IMR-90 (cell line): ENCODE measurements around the gene C10orf95. TPM values are rescaled to one million over a fixed set of nuclear protein-coding genes. Genes with fewer than 3 reads are reported as not detected.
A peak's percentile ranks its signal among the peaks of the same experiment; 100 is the strongest.

Experiments
- ATAC-seq: fragments of 200-7000 bp; cut with Tn5 transposase; 2 replicates; pipeline ENCODE4 v1.9.1; 2020; ENCODE audit warnings: low read depth, mild to moderate bottlenecking, moderate library complexity
- BruUV-seq: library from RNA; stranded (reverse); fragments of 400-500 nt; replicated peaks from 2 replicates; lab custom pipeline; 2021; lab: Mats Ljungman, UMichigan
- CTCF ChIA-PET: fragments of 300-600 bp; formaldehyde crosslinking; extraction: SDS; loops from one replicate; lab custom pipeline; 2021; ENCODE audit warnings: antibody characterized with exemption; lab: Yijun Ruan, JAX
- POLR2A ChIA-PET: fragments of 300-600 bp; sonication (Branson Sonifier 250); formaldehyde crosslinking; loops from one replicate; lab custom pipeline; 2022; ENCODE audit warnings: antibody characterized with exemption; ENCODE audit not compliant: unreplicated experiment; lab: Charles Lee
- DNase-seq: peaks from one replicate; pipeline ENCODE4 v3.0.0; 2013
- H2AFZ ChIP-seq: replicated peaks from 2 replicates; pipeline ENCODE3; 2013; ENCODE audit warnings: low read length, mild to moderate bottlenecking; ENCODE audit not compliant: poor library complexity
- H2AK5ac ChIP-seq: 2 replicates; pipeline ENCODE4 v1.6.1; 2013; ENCODE audit warnings: low read depth, low read length, inconsistent platforms
- H2AK9ac ChIP-seq: replicated peaks from 2 replicates; pipeline ENCODE3; 2013; ENCODE audit warnings: mild to moderate bottlenecking, low read depth, low read length, moderate library complexity; ENCODE audit not compliant: poor library complexity
- H2BK120ac ChIP-seq: 2 replicates; pipeline ENCODE4 v1.6.1; 2013; ENCODE audit warnings: low read depth, low read length, inconsistent platforms
- H2BK15ac ChIP-seq: 3 replicates; pipeline ENCODE4 v1.6.1; 2013; ENCODE audit warnings: low read depth, low read length, inconsistent platforms
- H2BK20ac ChIP-seq: 2 replicates; pipeline ENCODE4 v1.6.1; 2013; ENCODE audit warnings: low read depth, mild to moderate bottlenecking, inconsistent platforms, low read length, moderate library complexity
- H2BK5ac ChIP-seq: 2 replicates; pipeline ENCODE4 v1.6.1; 2013; ENCODE audit warnings: mild to moderate bottlenecking, low read depth, low read length, inconsistent platforms; ENCODE audit not compliant: poor library complexity, severe bottlenecking
- H3K14ac ChIP-seq: replicated peaks from 2 replicates; pipeline ENCODE4 v1.6.1; 2013; ENCODE audit warnings: low read depth, low read length, inconsistent platforms
- H3K18ac ChIP-seq: 2 replicates; pipeline ENCODE4 v1.6.1; 2013; ENCODE audit warnings: low read depth, low read length, control low read depth
- H3K23ac ChIP-seq: 2 replicates; pipeline ENCODE4 v1.6.1; 2013; ENCODE audit warnings: low read depth, low read length, inconsistent platforms
- H3K27ac ChIP-seq: 2 replicates; pipeline ENCODE4 v1.5.1; 2013; ENCODE audit warnings: mild to moderate bottlenecking, control low read depth, low read length; ENCODE audit not compliant: insufficient read depth
- H3K27me3 ChIP-seq: 2 replicates; pipeline ENCODE4 v1.6.1; 2013; ENCODE audit warnings: low read length; ENCODE audit not compliant: control insufficient read depth, insufficient read depth
- H3K36me3 ChIP-seq: 2 replicates; pipeline ENCODE4 v1.6.1; 2013; ENCODE audit warnings: low read length, mixed read lengths; ENCODE audit not compliant: control insufficient read depth, insufficient read depth
- H3K4ac ChIP-seq: 2 replicates; pipeline ENCODE4 v1.6.1; 2013; ENCODE audit warnings: low read depth, low read length, inconsistent platforms
- H3K4me1 ChIP-seq: 2 replicates; pipeline ENCODE4 v1.6.1; 2013; ENCODE audit warnings: low read length, mixed read lengths; ENCODE audit not compliant: control insufficient read depth, insufficient read depth
- H3K4me2 ChIP-seq: 2 replicates; pipeline ENCODE4 v1.6.1; 2013; ENCODE audit warnings: low read depth, mild to moderate bottlenecking, control low read depth, low read length, moderate library complexity
- H3K4me3 ChIP-seq: 2 replicates; pipeline ENCODE4 v1.5.1; 2013; ENCODE audit warnings: low read depth, mild to moderate bottlenecking, control low read depth, low read length, moderate library complexity; ENCODE audit not compliant: insufficient read depth
- H3K56ac ChIP-seq: 2 replicates; pipeline ENCODE4 v1.6.1; 2013; ENCODE audit warnings: low read length, inconsistent platforms; ENCODE audit not compliant: insufficient read depth; ENCODE audit errors: extremely low read depth
- H3K79me1 ChIP-seq, 2 experiments: 2 replicates each; pipeline ENCODE4 v1.6.1; 2013; ENCODE audit warnings: low read length in 2 of 2, inconsistent platforms in 1 of 2, low read depth in 1 of 2
- H3K9ac ChIP-seq: 2 replicates; pipeline ENCODE4 v1.6.1; 2013; ENCODE audit warnings: low read depth, low read length, control low read depth
- H3K9me1 ChIP-seq: 2 replicates; pipeline ENCODE4 v1.6.1; 2013; ENCODE audit warnings: low read length, inconsistent platforms; ENCODE audit not compliant: insufficient read depth
- H3K9me3 ChIP-seq: 2 replicates; pipeline ENCODE4 v1.6.1; 2013; ENCODE audit warnings: low read length; ENCODE audit not compliant: control insufficient read depth, insufficient read depth
- H4K20me1 ChIP-seq: 2 replicates; pipeline ENCODE4 v1.6.1; 2013; ENCODE audit warnings: low read length, inconsistent platforms; ENCODE audit not compliant: insufficient read depth
- H4K5ac ChIP-seq: 2 replicates; pipeline ENCODE4 v1.6.1; 2013; ENCODE audit warnings: mild to moderate bottlenecking, low read depth, low read length, control low read depth
- H4K8ac ChIP-seq, 2 experiments: 2 replicates each; pipeline ENCODE4 v1.6.1; 2013; ENCODE audit warnings: low read depth in 2 of 2, low read length in 2 of 2, control low read depth in 1 of 2, inconsistent platforms in 1 of 2
- H4K91ac ChIP-seq: 2 replicates; pipeline ENCODE4 v1.6.1; 2013; ENCODE audit warnings: low read depth, low read length, inconsistent platforms; ENCODE audit not compliant: insufficient read depth
- CEBPB ChIP-seq: IDR thresholded peaks from 2 replicates; pipeline ENCODE4 v1.6.1; 2012; ENCODE audit warnings: low read depth, low read length, improper control_type of control experiment
- FOS ChIP-seq: fragments of 150-350 bp; IDR thresholded peaks from 2 replicates; pipeline ENCODE4 v1.6.1; 2016; ENCODE audit warnings: low read depth, low read length
- MAZ ChIP-seq: IDR thresholded peaks from 2 replicates; pipeline ENCODE4 v1.6.1; 2012; ENCODE audit warnings: low read depth, mild to moderate bottlenecking, low read length, improper control_type of control experiment, moderate library complexity, borderline replicate concordance
- MXI1 ChIP-seq: IDR thresholded peaks from 2 replicates; pipeline ENCODE4 v1.6.1; 2012; ENCODE audit warnings: low read depth, mild to moderate bottlenecking, low read length, moderate library complexity, borderline replicate concordance
- NFE2L2 ChIP-seq: fragments of 150-350 bp; IDR thresholded peaks from 2 replicates; pipeline ENCODE4 v1.6.1; 2016; ENCODE audit warnings: low read depth, mild to moderate bottlenecking, low read length
- POLR2A ChIP-seq: IDR thresholded peaks from 2 replicates; pipeline ENCODE4 v1.6.1; 2012; ENCODE audit warnings: mild to moderate bottlenecking, low read depth, low read length
- RCOR1 ChIP-seq: IDR thresholded peaks from 2 replicates; pipeline ENCODE4 v1.6.1; 2012; ENCODE audit warnings: mild to moderate bottlenecking, low read length, improper control_type of control experiment; ENCODE audit not compliant: insufficient replicate concordance
- RFX5 ChIP-seq: IDR thresholded peaks from 2 replicates; pipeline ENCODE4 v1.8.0; 2012; ENCODE audit warnings: low read depth, mild to moderate bottlenecking, low read length, moderate library complexity
- SMC3 ChIP-seq: fragments of 150-350 bp; IDR thresholded peaks from 2 replicates; pipeline ENCODE4 v1.6.1; 2016; ENCODE audit warnings: low read depth, mild to moderate bottlenecking, antibody characterized with exemption, low read length, moderate library complexity
- WGBS, 2 experiments: methylation state at CpG; one replicate each; pipeline versions ENCODE4 v1.1.5 to v1.1.7; 2013; ENCODE audit warnings: missing lambda C conversion rate in 2 of 2; ENCODE audit not compliant: insufficient read length in 1 of 2; ENCODE audit errors: extremely low coverage in 2 of 2; 5-methylcytosine and 5-hydroxymethylcytosine counted together
- dilution Hi-C: fragments of 300-500 bp; cut with HindIII; formaldehyde crosslinking; loops from one replicate; pipeline ENCODE4 v1.14.3; 2018; ENCODE audit warnings: low sequenced_read_pairs; ENCODE audit not compliant: unreplicated experiment
- in situ Hi-C: fragments of 300-500 bp; cut with MboI; formaldehyde crosslinking; loops from 3 replicates; pipeline ENCODE4 v1.14.3; 2019; ENCODE audit warnings: low sequenced_read_pairs, inconsistent platforms, mixed read lengths
- intact Hi-C: fragments of 100-400 bp; cut with micrococcal nuclease; formaldehyde crosslinking; loops from 2 replicates; pipeline ENCODE4 v1.10.0; 2022
- polyA plus RNA-seq, 3 experiments: library from polyadenylated mRNA; depleted of rRNA; stranded (reverse); fragments of >200 nt; gene quantifications; 2 replicates each; pipeline ENCODE4 v1.2.3, GENCODE V29; 2012; ENCODE audit warnings: low replicate concordance in 1 of 3
- total RNA-seq: library from RNA; depleted of rRNA; stranded (reverse); fragments of >200 nt; gene quantifications from 2 replicates; pipeline ENCODE4 v1.2.3, GENCODE V29; 2012
- TF ChIP-seq, protein P1 (sequence below): fragments of 150-350 bp; IDR thresholded peaks from 2 replicates; pipeline ENCODE4 v1.6.1; 2016; ENCODE audit warnings: low read depth, mild to moderate bottlenecking, low read length, moderate library complexity, borderline replicate concordance
- TF ChIP-seq, protein P2 (sequence below): fragments of 150-350 bp; IDR thresholded peaks from 2 replicates; pipeline ENCODE4 v1.6.1; 2017; ENCODE audit warnings: mild to moderate bottlenecking, antibody characterized with exemption, low read length, low read depth
- TF ChIP-seq, protein P3 (sequence below): conservative IDR thresholded peaks from 2 replicates; pipeline ENCODE4 v1.5.1; 2012; ENCODE audit warnings: mild to moderate bottlenecking, low read depth, low read length, improper control_type of control experiment

The C10orf95 gene
- total and polyA plus RNA-seq, 2 of the 4 experiments (the other 2 are of a cell fraction) = not detected

DNA sequence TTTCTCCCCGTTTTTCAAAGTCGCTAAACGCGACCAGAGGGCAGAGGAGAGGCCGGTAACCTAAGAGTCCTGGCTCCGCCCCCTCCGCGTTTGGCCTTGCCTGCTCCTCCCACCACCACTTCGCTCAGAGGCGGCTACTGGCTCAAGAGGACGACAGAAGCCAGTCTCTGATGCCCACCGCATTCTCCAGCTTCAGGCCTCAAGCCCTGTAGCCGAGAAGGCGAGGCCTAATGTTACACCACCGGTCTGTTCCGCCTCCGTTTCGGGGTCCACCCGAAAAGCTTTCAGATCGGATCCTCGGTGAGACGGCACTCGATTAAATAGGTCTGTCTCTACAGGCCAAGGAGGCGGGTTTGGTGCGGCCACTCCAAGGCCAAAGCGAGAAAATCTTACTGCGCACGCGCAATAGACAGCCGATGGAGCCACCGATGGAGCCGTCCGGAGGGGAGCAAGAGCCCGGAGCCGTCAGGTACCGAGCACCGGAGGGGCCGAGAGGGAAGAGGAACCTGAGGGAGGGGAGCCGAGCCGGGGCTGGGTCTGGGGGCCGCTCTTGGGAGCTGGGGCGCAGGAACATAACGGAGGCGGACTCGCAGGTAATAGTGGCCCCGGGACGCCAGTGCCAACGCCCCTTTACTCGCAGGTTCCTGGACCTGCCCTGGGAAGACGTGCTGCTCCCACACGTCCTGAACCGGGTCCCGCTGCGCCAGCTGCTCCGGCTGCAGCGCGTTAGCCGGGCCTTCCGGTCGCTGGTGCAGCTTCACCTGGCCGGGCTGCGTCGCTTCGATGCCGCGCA lies 30.4 kb downstream of the C10orf95 start, which contains the start of gene FBXL15:
TSS of gene FBXL15 (plus strand) at position 123 of the 793 bp plus-strand sequence. CDS start at position 417, 294 bp downstream.
- intact Hi-C loops = loop anchor here (1.0 kb wide), 2 partner anchors 27 to 58 kb away; no protein-coding TSS in a partner anchor
- H3K4me2 ChIP-seq = peak within 1 kb of the TSS; percentile 89
- H2AK5ac ChIP-seq = peak within 1 kb of the TSS; percentile 43; the same call in 1 of the 2 replicates
- H3K9me3 ChIP-seq = no peaks in the 10 kb centered on the region
- peaks cover 14% of the 10 kb centered on the region; the same call in 1 of the 2 replicates for H3K27me3 ChIP-seq
- peaks cover 9% of the 10 kb centered on the region for H3K4me1 ChIP-seq
- no TSS peak for BruUV-seq
- peak within 1 kb of the TSS; percentile 69 for H3K9ac ChIP-seq
- H2BK5ac ChIP-seq = peak within 1 kb of the TSS; percentile 87
- peak; percentile 95 for DNase-seq
- H2BK15ac ChIP-seq = peak within 1 kb of the TSS; percentile 95; the same call in 1 of the 3 replicates
- peaks cover 9% of the 10 kb centered on the region; the same call in 1 of the 2 replicates for H3K9me1 ChIP-seq
- peak within 1 kb of the TSS; percentile 95 for H3K4ac ChIP-seq
- peak within 1 kb of the TSS; percentile 99 for H2AFZ ChIP-seq
- peak within 1 kb of the TSS; percentile 81 for H3K14ac ChIP-seq
- H4K8ac ChIP-seq = peak within 1 kb of the TSS; percentile 81 to 98
- H4K91ac ChIP-seq = peak within 1 kb of the TSS; percentile 97
- peak within 1 kb of the TSS; percentile 95 for H2BK120ac ChIP-seq
- H3K79me1 ChIP-seq = peaks cover 0 to 28% of the 10 kb centered on the region in 2 experiments; a peak in 2 of 4 replicates
- WGBS, 2 experiments = 0% methylated on average over 46 of the region's 66 CpGs; no CpG with 5 or more reads in 1 of the 2 experiments
- peak within 1 kb of the TSS; percentile 69 for H4K5ac ChIP-seq
- ChIA-PET CTCF (interaction anchor here (1.0 to 1.2 kb wide), 2 partner anchors 21 to 163 kb away, joined by 3 to 4 read pairs; no protein-coding TSS in a partner anchor), POLR2A (interaction anchor here (0.8 kb wide), 1 partner anchor 12 kb away, joined by 17 read pairs; the partner anchor contains the start of gene CUEDC2)
- peak; percentile 91 for ATAC-seq
- H4K20me1 ChIP-seq = no peaks in the 10 kb centered on the region
- H2AK9ac ChIP-seq = peak within 1 kb of the TSS; percentile 88
- peak within 1 kb of the TSS; percentile 54 for H2BK20ac ChIP-seq
- peak within 1 kb of the TSS; percentile 56 for H3K18ac ChIP-seq
- in situ Hi-C loops = no loop called here
- dilution Hi-C loops = no loop called here
- peaks cover 6% of the 10 kb centered on the region; the same call in 1 of the 2 replicates for H3K36me3 ChIP-seq
- peak within 1 kb of the TSS; percentile 77 for H3K27ac ChIP-seq
- peak within 1 kb of the TSS; percentile 86 for H3K56ac ChIP-seq
- peak within 1 kb of the TSS; percentile 74; the same call in 1 of the 2 replicates for H3K23ac ChIP-seq
- H3K4me3 ChIP-seq = peak within 1 kb of the TSS; percentile 55
- TF ChIP-seq RCOR1 = no peak
- TF ChIP-seq, protein P1, sequence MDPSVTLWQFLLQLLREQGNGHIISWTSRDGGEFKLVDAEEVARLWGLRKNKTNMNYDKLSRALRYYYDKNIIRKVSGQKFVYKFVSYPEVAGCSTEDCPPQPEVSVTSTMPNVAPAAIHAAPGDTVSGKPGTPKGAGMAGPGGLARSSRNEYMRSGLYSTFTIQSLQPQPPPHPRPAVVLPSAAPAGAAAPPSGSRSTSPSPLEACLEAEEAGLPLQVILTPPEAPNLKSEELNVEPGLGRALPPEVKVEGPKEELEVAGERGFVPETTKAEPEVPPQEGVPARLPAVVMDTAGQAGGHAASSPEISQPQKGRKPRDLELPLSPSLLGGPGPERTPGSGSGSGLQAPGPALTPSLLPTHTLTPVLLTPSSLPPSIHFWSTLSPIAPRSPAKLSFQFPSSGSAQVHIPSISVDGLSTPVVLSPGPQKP = no peak
- no peak for TF ChIP-seq NFE2L2
- no peak for TF ChIP-seq FOS
- no peak for TF ChIP-seq CEBPB
- 0 out of 2 replicates have a peak, but pooled peaks have one; percentile 12 for TF ChIP-seq SMC3
- TF ChIP-seq, protein P2, sequence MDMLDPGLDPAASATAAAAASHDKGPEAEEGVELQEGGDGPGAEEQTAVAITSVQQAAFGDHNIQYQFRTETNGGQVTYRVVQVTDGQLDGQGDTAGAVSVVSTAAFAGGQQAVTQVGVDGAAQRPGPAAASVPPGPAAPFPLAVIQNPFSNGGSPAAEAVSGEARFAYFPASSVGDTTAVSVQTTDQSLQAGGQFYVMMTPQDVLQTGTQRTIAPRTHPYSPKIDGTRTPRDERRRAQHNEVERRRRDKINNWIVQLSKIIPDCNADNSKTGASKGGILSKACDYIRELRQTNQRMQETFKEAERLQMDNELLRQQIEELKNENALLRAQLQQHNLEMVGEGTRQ = no peak
- TF ChIP-seq, protein P3, sequence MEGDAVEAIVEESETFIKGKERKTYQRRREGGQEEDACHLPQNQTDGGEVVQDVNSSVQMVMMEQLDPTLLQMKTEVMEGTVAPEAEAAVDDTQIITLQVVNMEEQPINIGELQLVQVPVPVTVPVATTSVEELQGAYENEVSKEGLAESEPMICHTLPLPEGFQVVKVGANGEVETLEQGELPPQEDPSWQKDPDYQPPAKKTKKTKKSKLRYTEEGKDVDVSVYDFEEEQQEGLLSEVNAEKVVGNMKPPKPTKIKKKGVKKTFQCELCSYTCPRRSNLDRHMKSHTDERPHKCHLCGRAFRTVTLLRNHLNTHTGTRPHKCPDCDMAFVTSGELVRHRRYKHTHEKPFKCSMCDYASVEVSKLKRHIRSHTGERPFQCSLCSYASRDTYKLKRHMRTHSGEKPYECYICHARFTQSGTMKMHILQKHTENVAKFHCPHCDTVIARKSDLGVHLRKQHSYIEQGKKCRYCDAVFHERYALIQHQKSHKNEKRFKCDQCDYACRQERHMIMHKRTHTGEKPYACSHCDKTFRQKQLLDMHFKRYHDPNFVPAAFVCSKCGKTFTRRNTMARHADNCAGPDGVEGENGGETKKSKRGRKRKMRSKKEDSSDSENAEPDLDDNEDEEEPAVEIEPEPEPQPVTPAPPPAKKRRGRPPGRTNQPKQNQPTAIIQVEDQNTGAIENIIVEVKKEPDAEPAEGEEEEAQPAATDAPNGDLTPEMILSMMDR = no peak
- TF ChIP-seq POLR2A = 0 out of 2 replicates have a peak, but pooled peaks have one; percentile 23
- peak; percentile 58; the same call in 1 of the 2 replicates for TF ChIP-seq MXI1
- peak; percentile 68; the same call in 1 of the 2 replicates for TF ChIP-seq MAZ
- peak; percentile 5; the same call in 1 of the 2 replicates for TF ChIP-seq RFX5
